H54 (cell line): ENCODE measurements around the gene ZDHHC23.

Experiments used
- DNase-seq: peaks from one replicate; pipeline ENCODE4 v3.0.0; 2011; ENCODE audit warnings: low spot score, mixed read lengths; ENCODE audit not compliant: insufficient read length
- FAIRE-seq: peaks from 3 replicates; lab custom pipeline; 2011; peaks lifted over from hg19 to GRCh38; lab: Jason Lieb, UNC
- POLR2A ChIP-seq: IDR thresholded peaks from 2 replicates; pipeline ENCODE4 v1.6.1; 2011; ENCODE audit warnings: low read depth, mild to moderate bottlenecking, low read length

The ZDHHC23 gene

GRCh38 chr3:113954091-113954685 lies 6.4 kb downstream of the ZDHHC23 start:
- FAIRE-seq, result no peak
- no peak for TF ChIP-seq POLR2A
- no peak for DNase-seq

GRCh38 chr3:113963879-113964278 lies 16.1 kb downstream of the ZDHHC23 start:
- DNase-seq, result no peak
- no peak for FAIRE-seq
- no peak for TF ChIP-seq POLR2A

DNA sequence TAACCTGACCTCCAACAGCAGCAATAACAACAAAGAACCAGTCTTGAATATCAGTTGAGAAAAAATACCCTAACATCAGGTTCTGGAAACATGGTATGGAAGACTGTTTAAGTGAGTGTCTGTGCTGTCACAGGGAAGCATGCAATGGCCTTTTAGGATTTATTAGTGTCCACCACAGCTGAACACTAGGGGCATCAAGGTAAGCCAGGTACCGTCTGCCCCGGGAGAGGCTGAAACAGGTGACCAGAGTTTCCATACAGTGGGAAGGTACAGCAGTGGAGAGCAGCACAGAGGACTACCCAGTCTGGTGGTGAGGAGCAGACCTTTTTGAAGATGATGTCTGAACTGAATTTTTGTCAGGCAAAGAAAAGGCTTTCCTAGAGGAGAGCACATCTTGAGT lies 18.4 kb downstream of the ZDHHC23 start:
- no peak for DNase-seq
- FAIRE-seq, result no peak
- no peak for TF ChIP-seq POLR2A

- FAIRE-seq, result no peak
- DNase-seq, result no peak
- TF ChIP-seq POLR2A, result no peak
Measured at GRCh38 chr3:113968986-113969385, 21.2 kb downstream of the ZDHHC23 start.

- DNase-seq (no peak), FAIRE-seq (no peak)
- TF ChIP-seq POLR2A, result no peak
Measured at GRCh38 chr3:113977822-113978221, 30.0 kb downstream of the ZDHHC23 start.

DNA sequence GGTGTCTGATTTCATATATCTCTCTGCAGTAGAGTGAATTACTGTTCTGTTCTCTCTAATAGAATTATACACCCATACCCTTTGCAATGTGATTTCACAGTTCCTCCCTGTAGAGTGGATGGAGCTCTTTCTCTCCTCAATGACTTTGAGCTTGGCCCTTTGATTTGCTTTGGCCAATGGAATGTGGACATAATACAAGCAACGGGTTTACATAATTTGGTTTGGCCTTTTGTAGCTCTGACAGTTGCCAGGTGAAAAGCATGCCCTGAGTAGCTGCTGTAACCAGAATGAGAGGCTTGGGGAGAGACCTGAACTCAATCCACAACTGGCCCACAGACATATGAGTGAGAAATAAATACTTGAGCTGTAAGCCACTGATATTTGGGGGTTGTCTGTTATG lies 32.1 kb downstream of the ZDHHC23 start:
- DNase-seq (no peak), FAIRE-seq (no peak)
- no peak for TF ChIP-seq POLR2A

- FAIRE-seq (no peak), DNase-seq (no peak)
- no peak for TF ChIP-seq POLR2A
Measured at GRCh38 chr3:113981803-113982202, 34.0 kb downstream of the ZDHHC23 start.

DNA sequence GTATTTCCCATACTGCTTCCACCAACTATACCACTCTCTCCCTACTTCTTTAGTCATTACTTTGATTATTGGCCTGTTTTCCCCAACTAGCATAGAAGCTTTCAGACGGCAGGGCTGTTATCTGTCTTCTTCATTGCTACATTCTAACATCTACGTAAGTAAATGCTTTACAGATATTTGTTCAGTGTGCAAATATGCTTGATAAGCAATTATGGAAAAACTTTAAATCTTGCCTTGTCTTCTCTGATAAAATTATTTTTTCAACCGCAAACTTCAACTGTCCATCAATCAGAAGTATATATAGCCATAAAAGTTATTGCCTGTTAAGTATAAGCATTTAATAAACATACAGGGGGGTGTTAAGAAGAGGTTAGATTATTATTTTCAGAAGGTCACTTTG lies 35.7 kb downstream of the ZDHHC23 start:
- DNase-seq (no peak), FAIRE-seq (no peak)
- TF ChIP-seq POLR2A, result no peak

GRCh38 chr3:113985541-113985940 lies 37.7 kb downstream of the ZDHHC23 start:
- no peak for DNase-seq
- TF ChIP-seq POLR2A, result no peak
- no peak for FAIRE-seq

- TF ChIP-seq POLR2A, result no peak
- DNase-seq (no peak), FAIRE-seq (no peak)
Measured at GRCh38 chr3:114005481-114005880, 57.7 kb downstream of the ZDHHC23 start.

GRCh38 chr3:114011059-114011797 lies 63.4 kb downstream of the ZDHHC23 start:
- DNase-seq, result no peak
- no peak for TF ChIP-seq POLR2A
- peak; percentile 30 for FAIRE-seq
